SK-N-SH treated with all-trans-retinoic acid at 6 μM for 48 hours (cell line): ENCODE measurements around the gene ATF6.

ENCODE experiments used
- BACH2 ChIP-seq: fragments of 250-450 bp; sonication (Bioruptor Pico); IDR thresholded peaks from 2 replicates; pipeline ENCODE4 v1.9.0; 2021; ENCODE audit warnings: mild to moderate bottlenecking, borderline replicate concordance
- CREB5 ChIP-seq: fragments of 250-450 bp; sonication (Bioruptor Pico); IDR thresholded peaks from 2 replicates; pipeline ENCODE4 v1.5.1; 2020; ENCODE audit warnings: low read depth, mild to moderate bottlenecking, moderate library complexity
- ISL1 ChIP-seq: fragments of 250-450 bp; sonication (Bioruptor Pico); IDR thresholded peaks from 2 replicates; pipeline ENCODE4 v2.1.2; 2022; ENCODE audit warnings: mild to moderate bottlenecking, moderate library complexity
- PATZ1 ChIP-seq: fragments of 250-450 bp; sonication (Bioruptor Pico); IDR thresholded peaks from 2 replicates; pipeline ENCODE4 v1.8.0; 2020; ENCODE audit warnings: mild to moderate bottlenecking, moderate library complexity, borderline replicate concordance
- POU6F1 ChIP-seq: fragments of 250-450 bp; sonication (Bioruptor Pico); IDR thresholded peaks from 2 replicates; pipeline ENCODE4 v1.8.0; 2021; ENCODE audit warnings: low read depth, mild to moderate bottlenecking, moderate library complexity, borderline replicate concordance
- RARB ChIP-seq: fragments of 250-450 bp; sonication (Bioruptor Pico); IDR thresholded peaks from 2 replicates; pipeline ENCODE4 v1.8.0; 2021; ENCODE audit warnings: mild to moderate bottlenecking, moderate library complexity
- TCF4 ChIP-seq: fragments of 250-450 bp; sonication (Bioruptor Pico); IDR thresholded peaks from 2 replicates; pipeline ENCODE4 v1.8.0; 2021; ENCODE audit warnings: mild to moderate bottlenecking, moderate library complexity, borderline replicate concordance
- ZC3H10 ChIP-seq: fragments of 250-450 bp; sonication (Bioruptor Pico); IDR thresholded peaks from 2 replicates; pipeline ENCODE4 v1.5.1; 2021; ENCODE audit warnings: mild to moderate bottlenecking, moderate library complexity
- ZFP30 ChIP-seq: fragments of 450-650 bp; formaldehyde crosslinking; IDR thresholded peaks from 2 replicates; pipeline ENCODE4 v1.5.0; 2022; ENCODE audit warnings: mild to moderate bottlenecking, moderate library complexity
- ZNF565 ChIP-seq: fragments of 450-650 bp; formaldehyde crosslinking; conservative IDR thresholded peaks from 2 replicates; pipeline ENCODE4 v1.5.0; 2020; ENCODE audit warnings: low read depth, mild to moderate bottlenecking, moderate library complexity
- ZNF70 ChIP-seq: fragments of 450-650 bp; formaldehyde crosslinking; IDR thresholded peaks from 2 replicates; pipeline ENCODE4 v1.5.0; 2020; ENCODE audit warnings: mild to moderate bottlenecking, moderate library complexity
- ZNF8 ChIP-seq: fragments of 450-650 bp; formaldehyde crosslinking; IDR thresholded peaks from 2 replicates; pipeline ENCODE4 v1.5.0; 2020; ENCODE audit warnings: mild to moderate bottlenecking, moderate library complexity

- TF ChIP-seq PATZ1 (CRISPR knock-in tag), result no peak
- TF ChIP-seq ZFP30, result no peak
- TF ChIP-seq TCF4, result no peak
- TF ChIP-seq RARB, result no peak
- no peak for TF ChIP-seq POU6F1
- TF ChIP-seq ZNF70 (CRISPR knock-in tag), result no peak
- TF ChIP-seq ZNF565, result no peak
- TF ChIP-seq BACH2 (CRISPR knock-in tag), result no peak
- TF ChIP-seq ISL1, result no peak
- no peak for TF ChIP-seq ZNF8 (CRISPR knock-in tag)
- TF ChIP-seq CREB5 (CRISPR knock-in tag), result no peak
- TF ChIP-seq ZC3H10, result no peak
Observed at GRCh38 chr1:161868832-161869231, 102.7 kb downstream of the ATF6 start.
